Measurements from ENCODE around the gene DYNC1I1.

DYNC1I1 gene

DNA sequence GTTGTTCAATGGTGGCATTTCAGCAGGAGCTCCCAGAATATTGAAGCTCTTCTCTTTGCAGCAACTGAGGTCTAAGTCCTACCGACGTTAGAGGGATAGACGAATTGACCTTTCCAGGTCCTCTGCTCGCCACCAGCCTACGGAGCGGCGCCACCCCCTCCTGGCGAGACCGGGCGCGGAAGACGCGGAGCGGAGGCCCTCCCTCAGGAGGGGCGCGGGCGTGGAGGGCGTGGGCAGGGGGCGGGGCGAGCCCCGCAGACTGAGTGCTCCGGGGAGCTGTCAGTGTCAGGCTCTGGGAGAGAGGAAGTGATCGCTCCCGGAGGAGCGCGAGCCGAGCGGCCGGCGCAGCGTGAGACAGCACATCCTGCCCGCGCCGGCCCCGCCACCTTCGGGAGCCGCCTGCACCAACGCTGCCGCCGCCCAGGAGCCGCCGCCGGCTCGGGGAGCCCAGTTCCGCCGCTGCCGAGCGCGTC lies at the start of gene DYNC1I1:
TSS of gene DYNC1I1 (plus strand) at position 257 of the 473 bp plus-strand sequence. CDS start 32,176 bp downstream, outside the sequence.
- peak in 1 of 2 donors; percentile 47 for ATAC-seq

DNA sequence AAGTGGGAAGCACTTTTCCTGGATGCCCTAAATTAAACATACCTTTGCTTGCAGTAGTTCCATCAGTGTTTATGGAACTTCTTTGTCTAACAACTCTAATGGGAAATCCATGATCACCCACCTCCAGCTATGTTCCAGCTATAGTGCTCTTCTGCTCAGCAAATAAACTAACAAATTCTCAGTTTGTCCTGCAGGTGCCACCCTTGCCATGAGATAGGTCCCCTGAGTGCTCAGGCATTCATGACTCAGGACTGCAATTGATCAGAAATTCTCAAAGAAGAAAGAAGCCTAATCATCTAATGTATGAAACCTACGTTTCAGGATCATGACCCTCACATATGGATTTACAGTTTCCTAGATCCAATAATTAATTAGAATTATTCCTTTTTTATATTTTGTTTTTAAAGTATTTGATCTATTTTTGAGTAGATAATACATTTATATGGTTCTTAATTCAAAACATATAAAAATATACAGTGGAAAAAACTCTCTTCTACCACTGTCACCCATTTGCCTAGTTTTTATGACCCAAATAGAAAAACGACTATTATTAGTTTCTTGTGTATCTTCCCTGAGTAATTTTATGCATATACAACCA lies 48.7 kb upstream of the DYNC1I1 start:
- no peak for ATAC-seq

DNA sequence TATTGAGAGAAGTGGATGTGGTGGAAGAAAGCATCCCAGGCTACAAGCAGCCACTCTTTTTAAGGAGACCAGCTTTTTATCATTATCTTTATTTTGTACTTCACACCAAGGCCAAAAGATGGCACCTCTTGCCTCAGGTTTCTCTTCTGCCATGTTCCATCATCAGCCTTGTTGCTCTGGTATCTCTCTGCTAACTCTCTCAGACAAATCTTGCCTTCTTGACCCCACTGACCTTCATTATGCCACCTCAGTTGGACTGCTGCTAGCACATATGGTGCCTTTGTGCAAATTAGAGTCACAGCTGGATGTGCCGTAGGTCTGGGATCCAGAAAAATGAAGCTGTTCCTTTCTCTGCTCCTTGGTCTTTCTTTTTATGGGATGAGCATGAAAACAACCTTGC lies 47.1 kb upstream of the DYNC1I1 start:
- ATAC-seq = no peak

DNA sequence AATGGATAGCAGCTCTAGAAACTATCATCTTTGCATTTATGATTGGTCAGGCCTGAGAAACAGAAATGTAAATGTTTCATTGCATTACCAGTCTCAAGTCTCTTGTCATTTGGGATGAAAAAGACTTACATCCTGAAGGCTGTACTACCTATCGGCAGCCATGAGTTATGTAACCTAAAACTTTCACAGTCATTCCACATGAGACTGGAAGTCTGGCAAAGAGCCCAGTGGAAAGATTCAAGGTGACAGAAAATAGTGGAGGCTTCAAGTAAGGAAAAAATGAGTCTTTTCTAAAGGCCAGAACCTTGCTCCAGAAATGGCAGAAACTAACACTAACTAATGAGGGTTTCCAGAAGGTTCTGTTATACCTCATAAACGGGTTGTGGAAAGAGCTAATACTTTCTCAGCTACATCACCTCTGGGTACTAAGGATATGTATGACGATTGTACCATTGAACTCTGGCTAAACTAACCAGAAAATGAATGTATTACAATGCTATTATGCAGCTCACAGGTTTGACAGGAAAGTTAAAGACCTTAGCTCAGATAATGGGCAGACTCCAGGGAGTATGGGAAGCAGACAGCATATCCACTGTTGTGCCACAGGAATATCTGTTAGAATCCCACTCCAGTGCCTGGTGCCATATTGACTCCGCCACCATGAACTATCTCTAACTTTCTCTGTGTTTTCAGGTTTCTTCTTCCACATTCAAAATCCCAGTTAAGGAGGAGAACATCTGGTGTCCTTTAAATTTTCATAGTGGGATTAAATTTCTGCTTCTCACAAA lies 41.7 kb upstream of the DYNC1I1 start:
- ATAC-seq = no peak

DNA sequence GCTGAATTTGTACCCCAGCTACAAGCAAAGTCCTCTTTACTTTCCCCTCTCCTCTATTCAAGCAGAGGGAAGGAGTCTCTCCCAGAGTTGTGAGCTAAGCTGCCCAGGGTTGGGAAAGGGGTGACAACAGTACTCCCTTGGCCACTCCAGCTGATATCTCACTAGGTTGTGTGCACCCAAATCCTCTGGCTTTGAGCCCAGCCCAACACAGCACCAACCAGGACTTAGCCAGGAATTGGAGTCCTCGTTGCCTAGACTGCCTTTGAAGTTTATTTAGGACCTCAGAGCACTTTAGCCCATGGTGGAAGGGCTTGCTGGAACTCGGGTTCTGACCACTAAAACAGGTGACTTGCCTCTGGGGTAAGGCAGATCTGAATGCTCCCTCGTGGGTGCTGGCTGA lies 35.7 kb upstream of the DYNC1I1 start:
- no peak for ATAC-seq

DNA sequence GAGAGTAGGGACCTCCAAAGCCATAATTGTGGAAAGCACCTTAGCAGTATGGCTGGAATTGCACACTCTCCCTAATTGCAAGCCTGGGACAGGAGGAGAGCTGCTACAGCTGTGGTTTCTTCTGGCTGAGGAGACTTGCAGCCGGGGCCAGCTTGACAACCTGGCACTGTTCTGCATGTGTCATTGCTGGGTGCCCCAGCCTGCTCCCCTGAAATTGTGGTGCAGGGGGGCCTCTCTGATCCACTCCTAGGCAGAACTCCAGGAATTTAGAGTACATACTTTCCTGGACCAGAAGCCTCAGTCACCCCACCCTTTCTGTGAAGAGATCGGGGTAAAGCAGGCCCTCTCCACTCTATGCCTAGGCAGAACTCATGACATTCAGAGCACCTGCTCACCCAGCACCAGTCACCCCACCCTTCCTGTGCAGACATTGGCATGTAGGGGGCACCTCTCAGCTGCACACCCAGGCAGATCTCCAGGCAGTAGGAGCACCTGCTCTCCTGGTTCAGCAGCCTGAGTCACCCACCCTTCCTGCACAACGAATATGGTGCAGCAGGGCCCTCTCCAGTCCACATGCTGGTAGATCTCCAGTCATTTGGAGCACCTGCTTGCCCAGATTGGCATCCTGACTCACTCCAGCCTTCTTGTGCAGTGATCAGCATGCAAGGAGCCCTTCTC lies 34.4 kb upstream of the DYNC1I1 start:
- no peak for ATAC-seq

DNA sequence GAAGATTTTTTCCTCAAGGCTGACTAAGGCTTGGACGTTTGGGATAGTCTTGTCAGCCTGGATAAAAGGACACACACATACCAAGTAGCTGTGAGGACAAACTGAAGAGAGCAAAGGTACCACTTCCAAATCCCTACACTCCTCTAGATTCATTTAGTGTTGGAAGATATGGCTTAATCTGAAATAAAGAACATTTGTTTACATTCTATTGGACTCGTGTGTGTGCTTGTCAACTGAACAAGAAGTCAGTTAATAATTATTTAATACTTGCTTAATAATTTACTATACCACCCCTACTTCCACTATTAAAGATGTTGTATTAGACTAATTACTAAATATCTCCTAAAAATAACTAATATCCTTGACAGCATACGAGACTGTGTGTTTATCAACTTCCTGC lies 23.3 kb upstream of the DYNC1I1 start:
- no peak for ATAC-seq

DNA sequence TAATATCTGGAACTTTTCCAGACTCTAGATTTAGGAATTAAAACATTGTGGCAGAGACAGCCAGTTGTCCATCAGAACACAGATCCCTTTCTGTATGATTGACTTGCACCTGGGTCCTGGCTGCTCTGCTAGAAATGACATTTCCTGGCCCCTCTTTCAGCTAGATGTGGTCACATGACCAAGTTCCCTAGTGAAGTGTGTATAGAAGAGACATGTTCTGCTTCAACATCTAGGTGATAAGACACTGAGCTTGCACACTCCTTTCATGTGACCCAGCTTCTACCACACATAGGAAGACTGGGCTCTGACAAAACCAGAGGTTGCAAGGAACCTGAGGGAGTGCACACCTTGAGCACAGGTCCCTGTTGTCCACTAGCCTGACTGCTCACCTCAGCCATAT lies 22.8 kb upstream of the DYNC1I1 start:
- ATAC-seq = no peak

DNA sequence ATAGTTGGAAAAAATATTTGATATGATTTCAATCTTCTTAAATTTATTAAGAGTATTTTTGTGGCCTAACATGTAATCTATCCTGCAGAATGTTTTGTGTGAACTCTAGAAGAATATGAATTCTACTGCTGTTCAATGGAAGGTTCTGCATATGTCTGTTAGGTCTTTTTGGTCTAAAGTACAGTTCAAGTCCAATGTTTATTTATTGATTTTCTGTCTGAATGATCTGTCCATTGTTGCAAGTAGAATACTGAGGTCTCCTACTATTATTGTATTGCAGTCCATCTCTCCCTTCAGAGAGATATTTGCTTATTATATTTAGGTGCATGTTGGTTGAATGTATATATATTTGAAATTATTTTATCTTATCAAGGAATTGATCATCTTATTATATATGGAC lies 18.9 kb upstream of the DYNC1I1 start:
- ATAC-seq = no peak

DNA sequence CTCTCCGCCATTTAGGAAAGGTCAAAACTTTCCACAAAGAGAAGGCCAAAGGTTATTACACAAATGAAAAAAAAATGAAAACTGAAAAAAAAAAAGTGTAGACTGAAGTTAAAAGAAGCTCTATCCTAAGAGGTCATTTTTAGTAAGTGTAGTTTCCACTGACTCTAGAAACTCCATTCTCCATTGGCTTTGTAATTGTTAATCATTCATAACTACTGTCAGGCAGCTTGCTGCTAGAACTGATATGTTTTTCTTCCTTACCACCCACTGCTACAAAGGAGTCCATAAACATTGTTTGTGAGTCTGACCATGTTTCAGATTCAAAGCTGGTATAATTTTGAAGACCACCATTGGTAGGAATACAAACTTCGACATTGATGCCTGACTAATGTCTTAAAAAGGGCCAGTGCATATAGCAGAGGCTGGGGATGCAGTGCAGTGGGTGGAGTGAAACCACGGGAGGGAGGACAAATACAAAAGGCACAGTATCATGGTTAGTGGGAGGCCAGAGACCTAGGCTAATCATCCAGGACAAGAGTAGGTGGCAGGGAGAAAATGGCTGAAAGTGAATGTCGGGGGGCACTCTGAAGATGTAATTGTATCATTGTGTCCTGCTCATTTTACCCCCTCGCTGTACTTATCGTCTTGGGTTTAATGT lies 16.9 kb upstream of the DYNC1I1 start:
- no peak for ATAC-seq

DNA sequence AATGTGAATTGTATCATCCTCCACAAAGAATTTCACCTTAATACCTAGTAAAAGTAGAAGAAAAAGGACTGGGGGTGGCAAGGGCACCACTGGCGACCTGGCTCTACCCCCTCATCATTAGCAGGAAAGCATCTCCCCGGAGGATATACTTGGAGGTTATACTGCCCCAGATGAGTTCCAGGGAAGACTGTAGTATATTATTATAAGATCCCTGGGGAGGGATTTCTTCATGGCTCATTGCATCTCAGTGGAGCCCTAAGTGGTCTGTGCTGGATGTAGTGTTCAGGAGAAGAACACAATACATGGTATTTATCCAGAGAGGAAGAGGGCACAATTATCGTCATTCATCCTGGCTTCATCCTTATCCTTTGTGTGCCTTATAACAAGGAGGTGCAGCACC lies 14.2 kb upstream of the DYNC1I1 start:
- ATAC-seq = no peak

DNA sequence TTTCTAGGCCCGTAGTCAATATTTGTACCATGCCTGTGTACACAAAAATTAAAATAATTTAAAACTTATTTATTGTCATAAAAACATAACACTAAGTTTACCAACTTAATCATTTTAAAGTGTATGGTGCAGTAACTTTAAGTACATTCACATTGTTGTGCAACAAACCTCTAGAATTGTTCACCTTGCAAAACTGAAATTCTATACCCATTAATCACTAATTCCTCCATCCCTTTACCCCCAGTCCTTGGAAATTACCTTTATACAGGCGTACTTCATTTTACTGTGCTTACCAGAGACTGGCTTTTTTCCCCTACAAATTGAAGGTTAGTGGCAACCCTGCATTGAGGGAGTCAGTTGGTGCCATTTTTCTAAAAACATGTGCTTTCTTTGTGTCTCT lies 6.3 kb upstream of the DYNC1I1 start:
- ATAC-seq = no peak

DNA sequence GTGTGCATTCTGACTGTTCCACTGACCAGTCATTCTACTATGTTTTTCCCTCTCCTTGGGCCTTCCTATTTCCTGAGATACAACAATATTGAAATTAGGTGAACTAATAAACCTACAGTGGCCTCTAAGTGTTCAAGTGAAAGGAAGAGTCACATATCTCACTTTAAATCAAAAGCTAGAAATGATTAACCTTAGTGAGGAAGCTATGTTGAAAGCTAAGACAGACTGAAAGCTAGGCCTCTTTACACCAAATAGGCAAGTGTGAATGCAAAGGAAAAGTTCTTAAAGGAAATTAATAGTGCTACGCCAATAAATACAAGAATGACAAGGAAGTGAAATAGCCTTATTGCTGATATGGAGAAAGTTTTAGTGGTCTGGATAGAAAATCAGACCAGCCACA lies 5.7 kb upstream of the DYNC1I1 start:
- no peak for ATAC-seq

DNA sequence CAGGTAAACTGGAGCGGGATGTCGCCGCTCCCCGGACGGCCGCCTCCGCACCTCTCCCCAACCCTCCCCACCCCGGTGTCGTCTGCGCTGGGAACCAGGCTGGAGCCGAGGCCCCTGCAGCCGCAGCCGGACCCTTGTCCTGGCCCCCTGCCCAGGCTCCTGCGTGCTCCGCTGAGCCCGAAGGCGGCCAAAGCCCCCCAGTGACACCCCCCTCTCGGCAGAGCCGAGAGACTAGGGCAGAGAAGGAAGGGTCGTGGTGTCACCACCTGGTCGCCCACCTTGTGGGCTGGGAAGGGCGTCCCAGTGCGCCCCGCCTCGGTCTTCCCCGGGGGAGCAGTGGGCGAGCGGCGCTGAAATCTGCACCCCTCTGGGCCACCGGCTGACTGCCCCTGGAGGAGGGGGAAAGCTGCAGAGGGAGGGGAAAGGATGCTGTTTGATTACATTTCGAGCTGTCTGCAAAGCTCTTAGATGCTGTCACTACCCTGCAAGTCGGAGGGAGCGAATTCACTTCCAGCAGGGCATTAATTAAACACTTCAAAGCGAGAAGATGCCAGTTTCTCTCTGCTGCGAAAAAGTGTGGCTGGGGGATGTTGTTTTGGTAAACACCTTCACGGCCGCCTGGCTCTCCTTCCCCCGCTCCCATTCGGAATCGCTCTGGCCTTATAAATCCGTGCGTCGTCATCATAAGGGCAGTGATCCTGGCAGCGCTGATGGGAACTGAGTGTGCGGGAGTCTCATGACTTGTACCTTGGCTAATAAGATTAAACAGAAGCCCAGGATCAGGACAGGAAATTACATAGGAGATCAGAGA lies 622 bp downstream of the DYNC1I1 start:
- no peak for ATAC-seq

DNA sequence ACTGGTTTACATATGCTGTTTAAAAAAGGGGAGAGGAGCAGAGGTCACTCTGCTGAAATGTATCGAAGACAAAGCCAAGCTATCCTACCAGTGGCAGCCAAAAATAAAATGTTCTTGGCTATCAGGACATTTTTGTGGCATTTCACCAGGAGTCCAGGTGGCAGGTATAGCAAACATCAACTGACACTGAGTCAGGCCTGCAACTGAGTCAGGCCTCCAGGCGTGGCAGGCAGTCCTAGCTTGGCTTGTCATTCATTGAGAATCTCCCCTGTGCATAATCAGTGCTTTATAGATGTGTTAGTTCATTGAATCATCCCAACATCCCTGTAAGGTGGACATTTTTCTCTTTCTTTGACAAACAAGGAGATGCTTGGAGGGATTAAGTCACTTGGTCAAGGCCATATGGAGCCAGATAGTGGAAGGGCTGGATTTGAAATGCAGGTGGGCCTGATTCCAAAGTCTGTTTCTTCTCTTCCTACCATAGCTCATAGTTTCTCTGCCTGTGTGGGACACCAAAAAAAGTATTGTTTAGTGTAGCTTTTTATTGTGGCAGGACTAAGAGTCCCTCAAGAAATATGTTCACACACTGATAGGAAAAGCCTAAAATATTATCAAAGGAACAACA lies 4.3 kb downstream of the DYNC1I1 start:
- no peak for ATAC-seq

DNA sequence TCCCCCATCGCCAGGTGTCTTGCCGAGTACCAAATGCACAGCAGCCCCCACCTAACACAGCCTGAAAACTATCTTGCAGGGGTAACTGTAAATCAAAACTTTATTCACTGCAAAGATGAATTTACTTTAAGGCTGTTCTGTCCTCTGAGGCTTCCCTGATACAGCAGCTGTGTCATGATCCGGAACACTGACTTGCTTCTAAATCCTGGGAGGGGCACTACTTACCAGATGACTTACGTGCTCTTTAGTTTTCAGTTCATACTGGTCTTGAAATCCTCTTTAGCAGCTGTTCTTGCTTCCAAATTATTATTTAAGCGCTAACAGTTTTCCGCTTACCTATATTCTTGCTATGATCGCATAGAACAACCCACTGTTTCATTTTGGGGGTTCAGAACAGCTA lies 4.9 kb downstream of the DYNC1I1 start:
- no peak for ATAC-seq

DNA sequence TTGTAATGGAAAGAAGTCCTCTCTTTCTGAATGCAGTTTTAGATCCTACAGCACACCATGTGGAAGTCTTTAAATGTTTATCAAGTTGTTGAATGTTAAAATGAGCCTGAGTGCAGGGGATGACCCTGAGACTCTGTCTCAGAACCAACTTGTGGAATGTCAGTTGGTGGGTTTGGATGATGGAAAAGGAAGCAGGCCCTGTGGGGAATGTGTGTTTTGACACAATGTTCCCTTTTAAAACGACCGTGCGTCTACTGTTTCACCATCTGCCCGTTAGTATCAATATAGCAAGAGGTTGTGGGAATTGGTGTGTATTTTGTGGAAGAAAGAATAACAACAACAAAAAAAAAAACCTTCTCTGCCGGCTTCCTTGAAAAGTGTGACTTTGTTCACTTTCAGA lies 8.3 kb downstream of the DYNC1I1 start:
- ATAC-seq = no peak

DNA sequence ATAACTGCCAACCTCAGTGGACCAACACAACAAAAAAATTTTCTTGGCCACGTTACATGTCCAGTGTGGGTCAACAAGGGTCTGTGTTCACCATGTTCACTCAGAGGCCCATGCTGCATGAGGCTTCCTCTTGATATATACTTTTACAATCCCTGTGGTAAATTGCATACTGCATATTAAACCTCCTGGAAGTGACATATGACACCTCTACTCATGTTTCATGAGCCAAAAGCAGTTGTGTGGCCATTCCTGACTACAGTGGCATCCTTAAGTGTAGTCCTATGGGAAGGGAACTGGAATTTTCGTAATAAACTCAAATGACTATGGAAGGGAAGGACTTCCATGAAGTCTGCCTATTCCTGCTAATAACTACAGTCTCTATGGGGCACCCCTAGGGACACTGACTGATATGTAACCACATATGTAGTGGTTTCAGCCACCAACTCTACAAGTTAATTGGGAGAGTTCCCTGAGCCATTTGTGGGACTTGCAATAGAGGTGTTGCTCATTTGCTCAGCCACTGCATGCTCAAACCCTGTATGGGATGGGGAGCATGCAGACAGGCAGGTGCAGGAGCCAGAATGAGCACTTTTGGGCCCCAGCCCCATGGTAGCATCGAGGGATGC lies 9.7 kb downstream of the DYNC1I1 start:
- ATAC-seq = no peak

DNA sequence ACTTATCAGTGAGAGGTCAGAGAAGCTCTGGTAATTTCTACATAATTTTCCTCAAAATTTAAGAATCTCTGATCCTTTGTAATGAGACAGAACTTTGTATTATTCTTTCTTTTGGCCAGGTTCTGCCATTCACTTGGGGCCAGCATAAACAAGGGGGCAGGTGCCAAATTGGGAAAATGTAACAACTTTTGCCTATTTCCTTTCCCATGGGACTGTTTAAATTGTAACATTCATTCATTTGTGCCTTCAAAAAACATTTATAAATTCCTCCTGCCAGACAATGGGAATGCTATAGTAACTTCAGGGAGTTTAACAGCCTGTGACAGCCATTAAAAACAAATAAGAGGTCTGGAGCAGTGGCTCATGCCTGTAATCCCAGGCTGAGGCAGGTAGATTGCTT lies 12.4 kb downstream of the DYNC1I1 start:
- no peak for ATAC-seq

DNA sequence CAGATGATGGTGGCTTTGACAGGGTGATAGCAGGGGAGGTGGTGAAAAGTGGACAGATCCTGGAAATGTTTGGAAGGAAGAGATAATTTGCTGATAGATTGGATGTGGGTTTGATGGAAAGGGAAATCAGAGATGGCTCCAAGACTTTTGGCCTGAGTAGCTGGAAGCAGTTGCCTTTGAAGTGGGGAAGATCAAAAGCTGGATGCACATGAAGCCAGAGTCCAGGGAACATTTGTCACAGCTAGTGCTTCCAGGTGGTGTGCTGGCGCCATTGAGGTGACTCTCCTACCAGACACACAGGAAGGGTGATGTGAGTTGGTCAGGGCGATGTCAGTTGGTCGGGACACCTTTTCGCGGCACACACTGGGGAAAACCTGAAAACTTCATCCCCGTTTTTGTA lies 15.9 kb downstream of the DYNC1I1 start:
- ATAC-seq = no peak

DNA sequence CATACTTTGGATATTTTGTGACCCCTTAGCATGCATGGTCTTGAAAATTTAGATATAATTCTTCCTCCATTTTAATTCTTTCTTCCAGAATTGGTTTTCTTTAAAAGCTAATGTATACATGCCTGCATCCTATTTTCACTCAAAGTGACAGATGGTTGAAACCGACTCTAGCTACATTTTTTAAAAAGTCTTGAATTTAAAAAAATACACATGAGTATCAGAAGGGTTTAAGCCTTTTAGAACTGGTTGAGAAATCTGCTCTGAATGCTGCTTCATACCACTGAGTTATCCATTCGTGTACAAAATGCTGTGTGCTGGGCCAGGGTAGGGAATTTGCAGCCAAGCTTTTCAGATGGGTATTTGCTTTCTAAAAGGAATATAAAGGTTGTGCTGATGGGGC lies 16.5 kb downstream of the DYNC1I1 start:
- no peak for ATAC-seq

DNA sequence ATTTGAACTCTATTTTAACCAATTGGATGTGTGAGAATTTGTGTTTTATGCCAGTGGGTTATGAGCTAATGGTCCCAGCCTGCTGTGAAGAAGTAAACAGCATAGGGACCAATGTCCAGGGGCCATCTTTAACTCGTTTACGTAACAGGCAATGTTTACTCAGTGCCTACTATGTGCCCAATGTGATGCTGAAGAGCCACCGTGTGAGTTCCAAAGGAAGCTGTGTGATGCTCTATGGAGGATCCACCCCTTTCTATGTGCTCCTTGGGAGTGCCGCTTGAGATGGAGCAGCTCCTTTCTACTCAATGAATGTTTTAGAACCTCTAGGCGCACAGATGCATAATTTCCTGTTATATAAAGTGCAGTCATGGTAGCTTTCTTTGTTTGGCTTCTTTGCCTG lies 21.3 kb downstream of the DYNC1I1 start:
- ATAC-seq = no peak
